T-helper 22 cell (primary cell): ENCODE results near the gene BSG.

Experiments
- DNase-seq: peaks from one replicate; pipeline ENCODE4 v3.0.0-alpha.2; 2020; ENCODE audit warnings: low read depth

BSG gene

GRCh38 chr19:540867-541637, 31.3 kb upstream of the BSG start:
- DNase-seq = no peak

GRCh38 chr19:541699-542098, 30.7 kb upstream of the BSG start:
- DNase-seq = no peak

- DNase-seq = no peak
Observed at GRCh38 chr19:542173-542866, 30.1 kb upstream of the BSG start.

GRCh38 chr19:543910-544608, 28.3 kb upstream of the BSG start, which contains the start of gene GZMM:
TSS of gene GZMM (plus strand) at chr19:544053. CDS start at chr19:544072, 19 bp downstream.
- DNase-seq = peak; percentile 54

GRCh38 chr19:547117-547516, 25.3 kb upstream of the BSG start:
- no peak for DNase-seq

GRCh38 chr19:547836-548720, 24.3 kb upstream of the BSG start:
- DNase-seq = no peak

GRCh38 chr19:548886-549830, 23.2 kb upstream of the BSG start:
- DNase-seq = no peak

GRCh38 chr19:554817-555216, 17.6 kb upstream of the BSG start:
- no peak for DNase-seq

- DNase-seq = no peak
Observed at GRCh38 chr19:555474-555808, 17.0 kb upstream of the BSG start.

GRCh38 chr19:556611-557382, 15.6 kb upstream of the BSG start:
- no peak for DNase-seq

- no peak for DNase-seq
Observed at GRCh38 chr19:558770-559439, 13.5 kb upstream of the BSG start.

- DNase-seq = no peak
Observed at GRCh38 chr19:560121-560520, 12.3 kb upstream of the BSG start.

- DNase-seq = no peak
Observed at GRCh38 chr19:566403-566802, 6.0 kb upstream of the BSG start.

GRCh38 chr19:566844-567243, 5.6 kb upstream of the BSG start:
- no peak for DNase-seq

GRCh38 chr19:567296-567900, 5.0 kb upstream of the BSG start:
- DNase-seq = no peak

GRCh38 chr19:570251-570686, 2.1 kb upstream of the BSG start:
- DNase-seq = no peak

GRCh38 chr19:570937-571565, 1.3 kb upstream of the BSG start:
- DNase-seq = peak; percentile 46

GRCh38 chr19:571566-571974, 826 bp upstream of the BSG start:
- DNase-seq = peak; percentile 19
